BLaER1 treated with 17β-estradiol and CSF1 and Interleukin-3, amounts not matched to agents 10 nM and 100 nM (cell line): Measurements from ENCODE around the gene MIGA1.
A peak's percentile ranks its signal among the peaks of the same experiment; 100 is the strongest.
"Not testable (repeated sequence)": the region's sequence is repeated elsewhere in the genome, so short reads cannot be mapped to it uniquely, and the experiment has no call there.

ENCODE experiments used
- H3K27ac ChIP-seq, 11 experiments: shearing (Covaris generic); formaldehyde crosslinking; 2 replicates each; pipeline ENCODE4 v1.8.1; 2022
- H3K27me3 ChIP-seq, 11 experiments: shearing (Covaris generic); formaldehyde crosslinking; 2 replicates each; pipeline ENCODE4 v1.8.1; 2022
- H3K36me3 ChIP-seq, 11 experiments: shearing (Covaris generic); formaldehyde crosslinking; 2 replicates each; pipeline ENCODE4 v1.8.1; 2022
- H3K4me1 ChIP-seq, 10 experiments: shearing (Covaris generic); formaldehyde crosslinking; 2 replicates each; pipeline ENCODE4 v1.8.1; 2022
- H3K4me2 ChIP-seq, 11 experiments: shearing (Covaris generic); formaldehyde crosslinking; 2 replicates each; pipeline ENCODE4 v1.8.1; 2022
- H3K4me3 ChIP-seq, 10 experiments: shearing (Covaris generic); formaldehyde crosslinking; 2 replicates each; pipeline ENCODE4 v1.8.1; 2022
- H3K9ac ChIP-seq, 11 experiments: shearing (Covaris generic); formaldehyde crosslinking; 2 replicates each; pipeline ENCODE4 v1.8.1; 2022
- H3K9me3 ChIP-seq, 11 experiments: shearing (Covaris generic); formaldehyde crosslinking; replicated peaks in 1 of 11; 2 replicates each; pipeline ENCODE4 v1.8.1; 2022
- H4K20me1 ChIP-seq, 11 experiments: shearing (Covaris generic); formaldehyde crosslinking; 2 replicates each; pipeline ENCODE4 v1.8.1; 2022
- Cebpa-rat ChIP-seq, 11 experiments: shearing (Covaris generic); IDR thresholded peaks; 2 replicates each; pipeline ENCODE4 v1.8.1; 2022

Gene MIGA1

DNA sequence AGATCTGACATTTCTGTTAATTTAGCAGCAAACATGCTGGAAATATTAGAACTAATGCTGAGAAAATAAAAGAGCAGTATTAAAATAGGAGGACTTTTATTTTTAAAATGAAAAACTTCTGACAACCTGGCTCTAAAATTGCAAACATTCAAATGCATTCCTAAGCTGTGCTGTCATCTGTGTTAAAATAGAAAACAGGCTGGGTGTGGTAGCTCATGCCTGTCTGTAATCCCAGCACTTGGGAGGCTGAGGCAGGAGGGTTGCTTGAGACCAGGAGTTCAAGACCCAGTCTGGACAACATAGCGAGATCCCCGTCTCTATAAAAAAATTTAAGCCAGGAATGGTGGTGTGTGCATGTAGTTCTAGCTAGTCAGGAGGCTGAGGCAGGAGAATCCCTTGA is 44.6 kb downstream of the MIGA1 start:
- H3K36me3 ChIP-seq, result peaks cover 72 to 100% (median 92%) of the 10 kb centered on the region in 11 experiments
- H3K27ac ChIP-seq, result no peak overlapping the region
- H4K20me1 ChIP-seq, result no peaks in the 10 kb centered on the region; a peak in 2 of 22 replicates
- TF ChIP-seq Cebpa-rat (IDR thresholded peaks at IDR 0.05), result no peak
- no peak overlapping the region for H3K9ac ChIP-seq
- H3K9me3 ChIP-seq, result 0 out of 22 replicates have a peak, but pooled peaks cover 0 to 5% (median 0%) of the 10 kb centered on the region in 11 experiments
- H3K4me3 ChIP-seq, result no peak overlapping the region
- H3K4me2 ChIP-seq, result no peak overlapping the region
- no peaks in the 10 kb centered on the region for H3K27me3 ChIP-seq
- H3K4me1 ChIP-seq, result peaks cover 0 to 7% (median 0%) of the 10 kb centered on the region in 10 experiments; a peak in 3 of 20 replicates

GRCh38 chr1:77824694-77825093 is 45.2 kb downstream of the MIGA1 start:
- Histone ChIP-seq H3K4me1 (peaks cover 0 to 7% (median 0%) of the 10 kb centered on the region in 10 experiments; a peak in 4 of 20 replicates), H3K27ac (no peak overlapping the region), H3K36me3 (peaks cover 71 to 100% (median 89%) of the 10 kb centered on the region in 11 experiments), H4K20me1 (no peaks in the 10 kb centered on the region; a peak in 2 of 22 replicates), H3K4me2 (no peak overlapping the region; a peak in 1 of 22 replicates), H3K9ac (no peak overlapping the region), H3K9me3 (0 out of 22 replicates have a peak, but pooled peaks cover 0 to 5% (median 0%) of the 10 kb centered on the region in 11 experiments), H3K27me3 (no peaks in the 10 kb centered on the region), H3K4me3 (no peak overlapping the region)
- TF ChIP-seq Cebpa-rat (IDR thresholded peaks at IDR 0.05), result no peak

DNA sequence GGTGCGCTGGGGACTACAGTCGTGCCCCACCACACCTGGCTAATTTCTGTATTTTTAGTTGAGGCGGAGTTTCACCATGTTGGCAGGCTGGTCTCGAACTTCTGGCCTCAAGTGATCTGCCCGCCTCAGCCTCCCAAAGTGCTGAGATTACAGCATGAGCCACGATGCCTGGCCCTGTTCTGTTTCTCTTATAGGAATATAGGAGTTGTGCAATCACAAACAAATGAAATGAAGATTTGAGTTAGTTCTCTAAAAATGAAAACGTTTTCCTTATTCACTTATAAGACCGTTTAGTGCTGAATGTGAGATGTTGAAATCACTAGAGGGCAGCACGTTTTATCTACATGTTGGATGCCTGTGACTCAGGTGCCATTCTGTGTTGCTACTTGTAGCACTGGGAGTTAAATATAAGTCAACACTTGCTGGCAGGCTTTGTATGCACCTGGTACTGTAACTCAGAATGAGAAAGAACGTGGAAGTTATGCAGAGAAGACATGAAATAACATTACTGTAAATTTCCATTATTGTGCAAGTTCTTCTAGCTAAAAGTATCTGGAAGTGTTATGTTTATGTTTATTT is 45.8 kb downstream of the MIGA1 start:
- TF ChIP-seq Cebpa-rat (IDR thresholded peaks at IDR 0.05), result peak in 5 of 11 experiments; percentile 19 to 70 (median 35); a peak in 3 of 22 replicates
- no peak overlapping the region for H3K4me3 ChIP-seq
- H3K4me1 ChIP-seq, result peaks cover 0 to 10% (median 0%) of the 10 kb centered on the region in 10 experiments; a peak in 4 of 20 replicates
- no peak overlapping the region; a peak in 1 of 22 replicates for H3K4me2 ChIP-seq
- no peak overlapping the region for H3K9ac ChIP-seq
- H3K27me3 ChIP-seq, result no peaks in the 10 kb centered on the region
- peaks cover 66 to 97% (median 84%) of the 10 kb centered on the region in 11 experiments for H3K36me3 ChIP-seq
- H3K9me3 ChIP-seq, result 0 out of 22 replicates have a peak, but pooled peaks cover 0 to 5% (median 0%) of the 10 kb centered on the region in 11 experiments
- no peaks in the 10 kb centered on the region; a peak in 2 of 22 replicates for H4K20me1 ChIP-seq
- H3K27ac ChIP-seq, result no peak overlapping the region

DNA sequence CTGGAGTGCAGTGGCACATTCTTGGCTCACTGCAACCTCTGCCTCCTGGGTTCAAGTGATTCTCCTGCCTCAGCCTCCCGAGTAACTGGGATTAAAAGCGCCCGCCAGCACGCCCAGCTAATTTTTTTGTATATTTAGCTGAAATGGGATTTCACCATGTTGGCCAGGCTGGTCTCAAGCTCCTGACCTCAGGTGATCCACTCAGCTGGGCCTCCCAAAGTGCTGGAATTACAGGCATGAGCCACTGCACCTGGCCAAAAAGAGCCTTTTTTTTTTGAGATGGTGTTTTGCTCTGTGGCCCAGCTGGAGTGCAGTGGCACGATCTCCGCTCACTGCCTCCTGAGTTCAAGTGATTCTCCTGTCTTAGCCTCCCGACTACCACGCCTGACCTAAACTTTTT is 47.4 kb downstream of the MIGA1 start:
- H3K27me3 ChIP-seq, H3K9me3 ChIP-seq, H3K4me2 ChIP-seq, H3K4me3 ChIP-seq, H4K20me1 ChIP-seq, H3K9ac ChIP-seq, H3K27ac ChIP-seq: not testable (repeated sequence)
- Histone ChIP-seq H3K36me3 (peaks cover 51 to 96% (median 75%) of the 10 kb centered on the region in 11 experiments), H3K4me1 (peaks cover 0 to 10% (median 0%) of the 10 kb centered on the region in 10 experiments; a peak in 4 of 20 replicates)

DNA sequence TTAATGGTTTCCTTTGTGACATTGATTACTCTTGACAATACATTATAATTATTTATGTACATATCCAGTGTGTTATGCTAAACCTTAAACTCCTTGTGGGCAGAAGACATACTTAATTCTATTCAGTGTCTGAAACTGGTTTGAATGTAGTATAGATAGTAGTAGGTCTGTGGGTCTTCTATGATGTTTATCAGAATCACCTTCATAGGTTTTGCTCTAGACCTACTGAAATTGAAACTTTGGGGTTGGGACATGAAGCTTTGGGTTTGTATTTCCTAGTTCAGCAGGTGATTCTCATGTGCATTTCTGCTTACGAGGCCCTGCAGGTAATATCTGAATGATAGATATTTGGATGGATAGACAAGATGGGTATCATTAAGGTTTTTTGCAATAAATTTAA is 48.6 kb downstream of the MIGA1 start:
- no peak overlapping the region for H3K4me3 ChIP-seq
- H3K27ac ChIP-seq, result no peak overlapping the region
- peaks cover 0 to 15% (median 7%) of the 10 kb centered on the region in 10 experiments; a peak in 9 of 20 replicates for H3K4me1 ChIP-seq
- no peaks in the 10 kb centered on the region for H3K27me3 ChIP-seq
- no peak overlapping the region for H3K4me2 ChIP-seq
- H3K9me3 ChIP-seq, result 0 out of 22 replicates have a peak, but pooled peaks cover 0 to 5% (median 0%) of the 10 kb centered on the region in 11 experiments
- no peak overlapping the region for H3K9ac ChIP-seq
- peaks cover 39 to 95% (median 66%) of the 10 kb centered on the region in 11 experiments for H3K36me3 ChIP-seq
- no peak for TF ChIP-seq Cebpa-rat (IDR thresholded peaks at IDR 0.05)
- no peaks in the 10 kb centered on the region; a peak in 2 of 22 replicates for H4K20me1 ChIP-seq

GRCh38 chr1:77829851-77830250 is 50.4 kb downstream of the MIGA1 start:
- no peaks in the 10 kb centered on the region for H3K27me3 ChIP-seq
- H3K9me3 ChIP-seq, result no peaks in the 10 kb centered on the region
- H4K20me1 ChIP-seq, result no peaks in the 10 kb centered on the region; a peak in 2 of 22 replicates
- no peak for TF ChIP-seq Cebpa-rat (IDR thresholded peaks at IDR 0.05)
- H3K27ac ChIP-seq, result no peak overlapping the region
- H3K36me3 ChIP-seq, result peaks cover 38 to 95% (median 66%) of the 10 kb centered on the region in 11 experiments
- peaks cover 0 to 15% (median 7%) of the 10 kb centered on the region in 10 experiments; a peak in 9 of 20 replicates for H3K4me1 ChIP-seq
- no peak overlapping the region for H3K4me3 ChIP-seq
- no peak overlapping the region for H3K9ac ChIP-seq
- peak overlapping the region in 3 of 11 experiments; percentile 0 to 22 (median 2); a peak in 1 of 22 replicates for H3K4me2 ChIP-seq

DNA sequence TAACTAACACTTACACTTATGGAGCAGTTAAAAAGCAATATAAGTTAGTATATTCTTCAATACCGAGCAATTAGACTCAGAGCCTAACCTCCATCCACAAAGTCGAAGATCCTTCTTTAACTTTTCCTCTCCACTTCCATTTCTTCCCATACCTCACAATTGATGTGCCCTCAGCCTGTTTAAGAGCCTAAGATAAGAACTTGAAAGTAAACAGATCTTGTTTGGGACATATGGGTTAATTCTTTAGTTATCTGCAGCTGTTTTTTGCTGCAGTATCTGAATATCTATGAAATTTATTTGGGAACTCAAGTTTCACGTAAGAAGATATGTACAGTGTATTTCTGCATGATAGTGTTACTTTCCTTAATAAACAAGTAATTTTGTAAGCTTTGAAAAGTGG is 51.5 kb downstream of the MIGA1 start:
- TF ChIP-seq Cebpa-rat (IDR thresholded peaks at IDR 0.05), result no peak
- no peak overlapping the region for H3K4me2 ChIP-seq
- H3K27ac ChIP-seq, result no peak overlapping the region
- H3K9me3 ChIP-seq, result no peaks in the 10 kb centered on the region
- H3K27me3 ChIP-seq, result no peaks in the 10 kb centered on the region
- H3K36me3 ChIP-seq, result peaks cover 39 to 95% (median 65%) of the 10 kb centered on the region in 11 experiments
- H4K20me1 ChIP-seq, result no peaks in the 10 kb centered on the region; a peak in 1 of 22 replicates
- H3K9ac ChIP-seq, result no peak overlapping the region
- H3K4me3 ChIP-seq, result no peak overlapping the region
- H3K4me1 ChIP-seq, result peaks cover 0 to 15% (median 7%) of the 10 kb centered on the region in 10 experiments; a peak in 7 of 20 replicates

DNA sequence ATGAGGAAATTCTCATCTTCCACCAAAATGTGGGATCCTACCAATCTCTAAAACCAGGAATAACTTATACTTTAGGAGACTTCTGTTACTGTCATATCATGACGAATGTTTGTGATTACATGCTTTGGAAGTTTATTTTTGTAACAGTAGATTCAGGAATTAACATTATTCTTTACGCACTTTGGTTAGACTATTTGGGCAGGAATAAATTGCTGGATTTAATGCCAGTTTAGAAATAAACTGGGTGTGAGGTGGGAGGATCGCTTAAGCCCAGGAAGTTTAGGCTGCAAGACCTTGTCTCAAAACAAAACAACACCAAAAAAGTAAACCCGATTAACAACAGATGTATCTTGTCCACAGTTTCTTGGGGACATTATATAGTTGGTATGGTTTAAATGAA is 52.1 kb downstream of the MIGA1 start:
- H3K9me3 ChIP-seq, result no peaks in the 10 kb centered on the region
- H3K36me3 ChIP-seq, result peaks cover 36 to 95% (median 65%) of the 10 kb centered on the region in 11 experiments
- no peak overlapping the region for H3K4me3 ChIP-seq
- no peak overlapping the region for H3K4me2 ChIP-seq
- no peak for TF ChIP-seq Cebpa-rat (IDR thresholded peaks at IDR 0.05)
- H3K27me3 ChIP-seq, result no peaks in the 10 kb centered on the region
- no peaks in the 10 kb centered on the region; a peak in 1 of 22 replicates for H4K20me1 ChIP-seq
- H3K4me1 ChIP-seq, result peaks cover 0 to 15% (median 7%) of the 10 kb centered on the region in 10 experiments; a peak in 7 of 20 replicates
- H3K9ac ChIP-seq, result no peak overlapping the region
- H3K27ac ChIP-seq, result no peak overlapping the region

DNA sequence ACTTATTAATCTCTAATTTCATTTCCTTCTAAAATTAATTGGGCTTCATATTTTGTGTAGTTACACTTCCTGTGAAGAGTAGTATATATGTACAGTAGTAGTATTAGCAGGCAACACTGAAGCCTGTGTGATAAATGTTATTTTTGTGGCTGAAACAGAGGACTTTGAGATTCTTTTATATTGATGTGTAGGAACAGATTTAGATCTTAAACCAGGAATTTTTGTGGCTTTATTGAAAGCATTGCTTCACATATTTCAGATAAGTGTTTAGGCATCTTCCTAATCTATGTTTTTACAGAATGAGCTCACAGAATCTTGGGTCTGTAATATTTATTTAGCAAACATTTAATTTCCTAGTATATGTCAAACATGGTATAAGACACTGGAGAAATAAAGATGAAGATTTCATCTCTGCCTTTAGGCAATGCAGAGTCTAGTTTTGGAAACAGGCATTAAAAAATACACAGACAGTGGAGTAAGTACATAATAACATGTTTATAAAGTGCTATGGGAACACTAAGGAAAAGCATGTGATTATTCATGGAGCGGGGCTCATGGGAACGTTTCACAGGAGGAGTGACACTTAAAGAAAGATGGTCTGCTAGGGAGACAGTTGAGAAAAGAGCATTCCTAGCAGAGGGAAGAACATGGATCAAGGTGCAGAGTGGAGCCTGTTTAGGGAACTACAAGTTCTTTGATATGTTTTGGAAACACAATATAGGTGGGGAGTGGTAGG is 52.7 kb downstream of the MIGA1 start:
- Histone ChIP-seq H3K27me3 (no peaks in the 10 kb centered on the region), H3K4me1 (peaks cover 0 to 15% (median 7%) of the 10 kb centered on the region in 10 experiments; a peak in 7 of 20 replicates), H3K9ac (no peak overlapping the region), H3K36me3 (peaks cover 30 to 92% (median 62%) of the 10 kb centered on the region in 11 experiments), H3K27ac (no peak overlapping the region), H3K4me2 (0 out of 22 replicates have a peak overlapping the region, but pooled peaks of 2 of the 11 experiments have one; percentile 5 to 28), H3K4me3 (no peak overlapping the region), H3K9me3 (no peaks in the 10 kb centered on the region), H4K20me1 (no peaks in the 10 kb centered on the region; a peak in 1 of 22 replicates)
- no peak for TF ChIP-seq Cebpa-rat (IDR thresholded peaks at IDR 0.05)
